ENCODE measurements around the gene OMG.

- TF ChIP-seq EGR1 (IDR thresholded peaks at IDR 0.05) (no peak), TAF1 (IDR thresholded peaks at IDR 0.05; ENCODE audit: low read depth) (no peak), REST (IDR thresholded peaks at IDR 0.05; ENCODE audit: low read depth) (no peak), CREB1 (IDR thresholded peaks at IDR 0.05; ENCODE audit: low read depth) (no peak), TCF12 (IDR thresholded peaks at IDR 0.05; ENCODE audit: low read depth) (no peak), YY1 (IDR thresholded peaks at IDR 0.05; ENCODE audit: low read depth) (no peak), EP300 (IDR thresholded peaks at IDR 0.05; ENCODE audit: borderline replicate concordance) (no peak)
These were observed 36.9 kb downstream of the OMG start for GRCh38 chr17:31260151-31260550.
